ENCODE measurements around the gene DKK3.
"Not testable (repeated sequence)": the region's sequence is repeated elsewhere in the genome, so short reads cannot be mapped to it uniquely, and the experiment has no call there.

Gene DKK3

DNA sequence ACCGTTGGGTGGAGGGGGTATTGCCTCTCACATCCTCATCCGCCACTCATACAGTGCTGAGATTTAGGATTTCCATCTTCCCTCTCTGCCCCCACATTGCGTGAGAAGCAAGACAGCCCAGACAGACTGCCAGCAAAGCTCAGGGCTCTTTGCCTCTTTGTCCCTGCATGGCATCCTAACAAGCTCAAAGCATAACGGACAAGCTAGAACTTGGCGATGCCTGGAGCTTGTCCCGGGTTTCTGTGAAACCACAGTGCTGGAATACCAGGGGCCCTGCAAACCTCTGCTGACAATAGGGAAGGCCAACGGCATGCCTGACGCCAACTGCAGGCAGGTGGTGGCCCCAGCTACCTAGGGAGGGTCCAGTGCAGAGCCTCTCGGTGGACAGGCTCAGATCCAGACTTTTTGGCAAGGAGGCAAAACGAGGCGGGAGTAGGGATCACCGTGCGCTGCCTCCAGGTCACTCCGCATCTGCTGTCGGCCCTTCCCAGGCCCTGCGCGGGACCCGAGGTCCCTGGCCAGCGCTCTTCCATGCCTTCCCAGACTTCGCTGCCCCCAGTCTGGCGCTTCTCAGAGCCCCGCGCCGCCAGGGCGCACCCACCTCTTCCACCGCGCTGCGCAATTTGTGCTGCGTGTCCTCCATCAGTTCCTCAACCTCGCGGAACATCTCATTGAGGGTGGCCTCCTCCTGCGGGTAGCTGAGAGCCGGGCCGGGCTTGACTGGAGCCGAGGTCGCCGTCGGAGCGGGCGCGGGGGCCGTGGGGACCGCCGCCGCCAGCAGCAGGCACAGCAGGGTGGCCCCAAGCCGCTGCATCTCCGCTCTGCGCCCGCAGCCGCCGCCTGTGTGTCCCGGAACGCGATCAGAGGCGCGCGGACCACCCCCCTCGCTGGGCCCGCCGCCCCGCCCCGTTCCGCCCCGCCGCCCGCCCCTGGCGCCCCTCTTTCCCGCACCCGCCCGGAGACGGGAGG is at the start of gene DKK3:
Gene DKK3 (minus strand): TSS at position 858 of the 969 bp plus-strand sequence. CDS start 44 bp downstream, at position 814.
- no peak for DNase-seq

DNA sequence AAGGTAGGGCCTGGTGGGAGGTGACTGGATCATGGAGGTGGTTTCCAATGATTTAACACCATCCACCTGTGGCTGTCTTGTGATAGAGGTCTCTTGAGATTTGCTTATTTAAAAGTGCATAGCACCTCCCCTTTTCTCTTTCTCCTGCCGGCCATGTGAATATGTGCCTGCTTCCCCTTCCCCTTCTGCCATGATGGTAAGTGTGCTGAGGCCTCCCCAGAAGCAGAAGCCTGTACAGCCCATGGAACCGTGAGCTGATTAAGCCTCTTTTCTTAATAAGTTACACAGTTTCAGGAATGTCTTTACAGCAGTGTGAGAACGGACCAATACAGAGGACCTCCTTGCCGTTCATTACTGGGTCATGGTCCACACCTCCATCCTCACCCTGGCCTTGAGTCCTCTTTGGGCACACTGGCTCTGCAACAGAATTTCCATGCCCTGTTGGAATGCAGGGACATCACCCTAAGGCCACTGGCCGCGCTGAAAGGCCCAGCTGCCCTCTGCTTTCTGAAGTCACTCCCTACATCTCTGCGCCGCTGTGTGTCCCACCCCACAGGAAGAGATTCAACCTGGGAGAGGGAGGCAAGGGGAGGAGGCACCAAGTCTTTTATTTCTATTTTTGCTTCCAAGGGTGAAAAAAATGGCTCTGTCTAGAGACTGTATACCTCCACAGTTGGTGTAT is 49.0 kb upstream of the DKK3 start:
- DNase-seq, result no peak

DNA sequence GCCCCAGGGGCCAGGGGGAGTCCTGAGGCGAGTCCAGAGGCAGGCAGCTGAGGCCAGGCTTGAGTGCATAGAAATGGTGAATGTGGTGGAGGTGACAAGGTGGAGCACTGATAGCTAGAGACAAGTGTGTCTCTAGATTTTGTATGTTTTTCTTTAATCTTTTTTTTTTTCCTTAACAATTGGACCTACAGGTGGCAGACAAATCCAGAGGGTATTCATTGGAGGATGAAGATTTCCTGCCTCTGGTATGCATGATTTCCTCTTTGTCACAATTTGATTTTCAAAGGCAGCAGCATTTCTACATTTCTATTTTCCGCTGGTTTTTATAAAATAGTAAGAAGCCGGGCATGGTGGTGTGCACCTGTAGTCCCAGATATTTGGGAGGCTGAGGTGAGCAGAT is 47.7 kb upstream of the DKK3 start:
- DNase-seq, result no peak

DNA sequence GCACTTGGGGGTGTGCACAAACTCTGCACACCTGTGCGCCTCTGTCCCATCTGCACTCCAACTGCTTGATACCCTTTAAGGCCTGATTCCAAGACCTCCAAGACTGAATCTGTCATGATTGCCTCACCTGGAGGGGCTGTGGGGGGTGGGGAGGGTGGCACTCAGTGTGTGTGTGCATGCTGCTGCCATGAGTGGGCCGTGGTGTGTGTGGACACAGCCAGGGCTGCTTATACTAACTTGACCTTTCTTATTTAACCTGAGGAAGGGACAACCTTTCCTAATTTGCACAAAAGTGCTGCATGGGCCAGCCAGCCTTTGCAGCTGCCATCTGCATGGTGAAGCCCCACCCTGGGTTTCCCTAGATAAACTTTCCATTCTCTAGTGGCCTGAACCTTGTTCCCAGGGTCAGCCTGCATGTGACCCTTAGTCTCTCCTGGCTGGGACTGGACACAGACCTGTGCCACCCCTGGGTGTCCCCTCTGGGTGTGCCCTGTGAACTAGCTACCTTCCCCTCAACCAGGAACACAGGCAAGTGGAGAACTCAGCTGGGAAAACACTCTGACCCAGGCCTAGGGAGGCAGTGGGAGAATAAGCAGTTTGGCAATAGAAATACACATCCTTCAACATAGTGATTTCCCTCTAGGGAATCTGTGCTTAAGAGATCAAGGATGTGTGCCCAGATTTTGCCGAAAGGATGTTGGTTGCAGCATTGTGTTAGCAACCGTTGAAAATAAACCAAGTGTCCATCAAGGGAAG is 45.4 kb upstream of the DKK3 start:
- DNase-seq, result no peak

DNA sequence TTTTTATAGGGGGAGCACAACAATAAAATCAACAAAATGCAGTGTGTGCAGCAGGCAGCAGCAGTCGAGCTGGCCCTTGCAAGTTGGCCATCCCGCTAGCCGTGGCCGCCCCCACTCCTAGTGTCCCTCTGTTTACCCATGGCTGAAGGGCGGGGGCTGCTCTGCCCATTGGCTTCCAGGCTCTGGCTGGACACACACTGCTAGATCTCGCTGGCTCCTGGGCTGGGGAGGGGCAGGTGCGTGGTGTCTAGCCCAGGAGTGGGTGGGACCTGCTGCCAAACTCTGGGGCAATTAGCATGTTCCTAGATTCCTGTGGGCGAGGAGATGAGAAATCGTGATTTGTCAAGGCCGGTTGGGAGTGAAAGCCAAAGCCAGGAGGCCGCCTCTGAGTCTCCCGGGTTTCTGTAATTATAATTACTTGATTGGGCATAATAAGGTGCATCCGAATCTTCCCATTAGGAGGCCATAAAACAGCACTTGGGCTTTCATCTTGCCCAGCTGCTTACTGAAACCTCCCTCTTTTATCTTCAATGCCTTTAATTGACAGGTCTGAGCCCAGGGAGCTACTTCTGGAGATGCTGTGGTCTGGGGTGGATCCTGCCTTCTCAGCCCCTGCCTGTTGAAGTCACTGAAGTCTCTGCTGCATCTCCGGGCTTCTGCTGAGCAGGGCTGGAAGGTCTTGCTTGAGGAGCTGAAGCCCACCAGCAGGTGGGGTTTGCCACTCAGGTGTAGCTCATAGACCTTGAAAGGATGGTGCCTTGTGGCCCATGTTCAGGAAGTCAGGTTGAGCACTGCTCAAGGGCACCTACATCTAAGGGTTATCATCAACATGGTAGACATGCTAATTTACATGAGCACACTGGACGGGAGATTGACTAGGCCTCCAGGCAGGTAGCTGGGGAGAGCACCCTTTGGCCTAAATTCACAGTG is 44.5 kb upstream of the DKK3 start:
- no peak for DNase-seq

DNA sequence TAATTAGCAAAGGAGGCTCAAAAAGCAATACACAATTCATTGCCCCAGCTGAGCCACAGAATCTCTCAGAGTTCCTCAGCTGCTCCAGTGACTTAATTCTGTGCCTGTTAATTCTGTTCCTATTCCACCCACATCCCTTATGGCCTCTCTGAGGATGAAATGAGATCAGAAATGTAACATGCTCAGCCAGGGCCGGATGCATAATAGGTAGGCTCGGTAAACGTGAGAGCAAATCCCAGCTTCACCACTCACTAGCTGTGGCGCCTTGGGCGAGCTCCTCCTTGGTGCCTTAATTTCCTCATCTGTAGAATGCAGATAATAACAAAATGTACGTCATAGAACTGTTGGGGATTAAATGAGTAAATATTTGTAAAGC is 42.8 kb upstream of the DKK3 start:
- no peak for DNase-seq

DNA sequence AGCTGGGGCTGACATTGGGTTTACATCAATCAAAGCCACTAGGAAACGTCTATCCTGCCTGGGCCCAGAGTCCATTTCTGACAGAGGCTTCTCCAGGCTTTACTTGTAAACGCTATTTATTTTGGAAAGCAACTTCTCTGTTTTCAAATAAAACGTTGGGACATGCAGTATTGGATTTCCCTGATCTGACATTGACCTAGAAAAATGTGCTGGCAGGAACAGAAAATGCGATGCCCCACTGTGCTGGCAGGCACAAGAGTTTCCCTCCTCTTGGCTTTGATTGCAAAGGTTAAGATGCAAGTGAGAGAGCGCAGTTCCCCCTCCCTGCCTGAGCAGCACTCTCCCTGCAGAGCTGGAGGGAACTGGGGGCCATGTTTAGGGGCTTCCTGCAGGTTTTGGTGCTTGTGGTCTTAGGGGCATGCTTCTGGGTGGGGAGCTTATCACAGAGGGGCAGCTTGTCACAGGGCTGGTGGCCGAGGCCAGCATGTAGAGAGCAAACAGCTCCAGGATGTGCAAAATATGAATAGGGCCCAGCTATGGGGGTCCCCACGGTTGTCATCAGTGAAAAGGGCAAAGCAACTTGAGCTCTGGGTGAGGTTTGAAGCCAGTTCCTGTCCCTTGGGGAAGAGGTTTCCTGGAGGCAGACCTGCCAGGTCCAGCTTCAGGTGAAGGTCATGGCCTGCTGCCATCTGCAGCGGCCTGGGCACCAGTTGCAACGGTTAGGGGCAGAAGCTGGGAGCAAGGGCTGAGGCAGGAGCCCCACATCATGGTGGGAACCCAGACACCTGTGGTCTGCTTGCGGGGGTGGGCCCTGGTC is 42.3 kb upstream of the DKK3 start:
- DNase-seq, result no peak

DNA sequence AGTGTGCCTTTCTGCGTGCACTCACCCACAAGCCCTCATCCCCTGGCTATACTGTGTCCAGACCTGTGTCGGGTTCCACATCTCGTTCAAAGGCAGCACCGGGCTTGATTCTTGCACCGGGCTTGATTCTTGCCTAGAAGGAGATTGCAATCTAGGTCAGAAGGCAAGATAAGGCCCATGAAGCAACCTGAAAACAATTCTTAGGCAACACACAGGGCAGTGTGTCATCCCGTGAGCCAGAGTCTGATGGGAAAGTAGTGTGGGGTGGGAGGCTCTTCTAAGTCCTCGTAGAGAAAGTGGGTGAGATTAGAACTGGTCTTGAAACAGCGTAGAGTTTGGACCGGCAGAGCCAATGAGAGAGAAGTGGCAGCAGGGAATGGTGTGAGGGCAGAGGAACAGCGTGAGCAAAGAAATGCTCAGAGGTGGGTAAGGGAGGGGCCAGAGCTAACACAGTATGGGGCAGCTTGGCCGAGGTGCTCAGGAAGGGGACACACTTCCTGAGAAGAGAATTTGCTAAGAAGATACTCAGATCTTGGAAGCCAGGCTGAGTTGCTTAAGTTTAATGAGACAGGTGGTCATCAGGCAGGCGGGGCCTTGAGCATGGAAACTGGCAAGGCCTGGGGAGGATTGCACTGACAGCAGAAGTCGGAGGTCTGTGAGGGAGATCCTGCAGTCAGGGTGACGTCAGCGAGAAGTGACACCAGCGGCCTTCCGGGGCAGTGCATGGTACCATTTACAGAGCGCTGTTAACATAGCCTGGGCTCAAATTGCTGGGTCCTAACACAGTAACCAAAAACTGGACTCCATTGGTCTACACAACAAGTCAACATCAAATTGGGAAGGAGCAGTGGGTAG is 40.7 kb upstream of the DKK3 start:
- no peak for DNase-seq

DNA sequence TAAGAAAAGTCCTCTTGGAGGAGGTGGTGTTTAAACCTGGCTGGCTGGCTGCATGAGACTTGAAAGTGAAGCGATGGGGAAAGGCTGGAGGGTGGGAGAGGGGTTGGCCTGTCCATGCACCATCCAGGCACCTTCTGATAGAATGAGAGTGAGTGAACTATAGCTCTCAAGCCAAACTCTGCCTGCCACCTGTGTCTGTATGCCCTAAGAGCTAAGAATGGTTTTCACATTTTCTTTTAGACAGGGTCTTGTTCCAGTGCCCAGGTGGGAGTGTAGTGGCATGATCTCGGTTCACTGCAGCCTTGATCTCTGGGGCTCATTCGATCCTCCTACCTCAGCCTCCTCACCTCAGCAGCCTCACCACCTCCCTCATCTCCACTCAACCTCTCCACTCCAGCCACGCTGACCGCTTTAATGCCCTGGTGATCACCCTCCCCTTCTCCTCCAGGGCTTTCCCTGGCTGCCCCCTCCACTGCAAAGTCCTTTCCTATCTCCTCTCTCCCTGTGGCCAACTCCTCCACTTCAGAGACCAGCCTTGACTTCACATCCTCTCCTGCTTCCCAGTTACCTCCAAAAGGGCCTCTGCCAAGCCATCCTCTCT is 38.3 kb upstream of the DKK3 start:
- DNase-seq, result no peak

DNA sequence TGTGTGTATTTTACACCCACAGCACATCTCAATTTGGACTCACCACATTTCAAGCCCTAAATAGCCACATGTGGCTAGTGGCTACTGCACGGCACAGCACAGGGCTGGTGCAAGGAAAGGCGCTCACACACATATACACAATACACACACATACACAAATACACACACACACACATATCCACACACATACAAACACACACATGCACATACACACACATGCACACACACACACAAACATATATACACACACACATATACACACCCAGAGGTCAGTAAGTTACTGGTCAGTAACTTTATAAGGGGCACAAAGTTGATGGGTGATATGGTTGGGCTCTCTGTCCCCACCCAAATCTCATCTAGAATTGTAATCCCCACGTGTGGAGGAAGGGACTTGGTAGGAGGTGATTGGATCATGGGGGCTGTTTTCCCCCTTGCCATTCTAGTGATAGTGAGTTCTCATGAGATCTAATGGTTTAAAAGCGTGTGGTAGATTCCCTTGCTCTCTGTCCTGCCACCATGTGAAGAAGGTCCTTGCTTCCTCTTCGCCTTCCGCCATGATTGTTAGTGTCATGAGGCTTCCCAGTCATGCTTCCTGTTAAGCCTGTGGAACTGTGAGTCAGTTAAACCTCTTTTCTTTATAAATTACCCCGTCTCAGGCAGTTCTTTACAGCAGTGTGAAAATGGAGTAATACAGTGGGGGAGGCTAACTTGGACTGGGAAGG is 37.6 kb upstream of the DKK3 start:
- no peak for DNase-seq

DNA sequence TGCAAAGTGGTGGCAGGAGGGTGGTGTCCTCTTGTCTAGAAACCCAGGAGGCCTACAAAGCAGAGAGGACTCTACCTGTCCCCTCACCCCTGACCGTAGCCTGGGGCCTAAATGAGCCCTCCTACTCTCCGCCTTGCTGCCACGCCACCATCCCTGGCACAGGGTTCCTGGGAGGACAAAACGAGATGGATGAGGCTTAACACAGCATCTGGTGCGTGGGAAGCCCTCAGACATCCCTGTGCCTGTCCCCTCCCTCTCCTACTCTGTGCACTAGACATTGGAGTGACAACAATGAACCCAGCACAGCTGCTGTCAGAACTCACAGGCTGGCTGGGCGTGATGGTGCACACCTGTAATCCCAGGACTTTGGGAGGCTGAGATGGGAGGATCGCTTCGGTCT is 36.4 kb upstream of the DKK3 start:
- no peak for DNase-seq

DNA sequence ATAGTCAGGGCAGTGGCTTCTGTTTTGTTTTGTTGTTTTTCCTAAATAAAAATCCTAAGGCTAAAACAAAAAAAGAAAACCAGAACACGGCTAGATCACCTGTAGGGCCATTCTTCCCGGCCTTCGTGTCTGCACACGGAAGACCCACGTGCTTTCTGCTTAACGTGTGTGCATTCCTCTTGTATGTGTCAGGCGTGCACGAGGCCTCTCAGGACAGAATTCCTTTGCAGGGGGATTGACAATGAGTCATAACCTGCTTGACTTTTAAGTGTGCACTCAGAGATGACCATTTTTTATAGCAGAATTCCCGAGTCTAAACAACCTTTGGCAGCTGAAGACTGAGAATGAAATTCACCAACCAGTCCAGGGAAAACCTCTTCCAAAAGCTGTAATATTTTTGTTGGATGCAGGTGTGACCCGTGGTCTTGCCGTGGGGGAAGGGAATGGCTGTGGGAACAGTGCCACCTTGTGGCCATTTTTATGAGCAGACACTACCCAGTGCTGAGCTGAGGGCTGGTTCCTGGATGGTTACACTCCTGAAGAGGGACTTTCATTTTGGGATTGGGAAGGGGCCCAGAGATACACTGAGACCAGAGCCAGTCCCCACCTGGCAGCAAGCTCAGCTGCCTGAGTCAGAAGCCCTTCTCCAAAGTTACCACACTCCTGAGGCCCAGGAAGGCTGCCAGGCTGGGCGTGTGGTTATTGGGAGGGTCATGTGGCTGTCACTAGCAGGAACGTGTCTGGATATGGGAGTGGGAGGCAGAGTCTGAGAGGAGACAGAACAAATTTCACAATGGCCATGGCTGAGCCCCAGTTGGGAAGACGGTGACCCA is 35.7 kb upstream of the DKK3 start:
- DNase-seq, result peak; percentile 33

DNA sequence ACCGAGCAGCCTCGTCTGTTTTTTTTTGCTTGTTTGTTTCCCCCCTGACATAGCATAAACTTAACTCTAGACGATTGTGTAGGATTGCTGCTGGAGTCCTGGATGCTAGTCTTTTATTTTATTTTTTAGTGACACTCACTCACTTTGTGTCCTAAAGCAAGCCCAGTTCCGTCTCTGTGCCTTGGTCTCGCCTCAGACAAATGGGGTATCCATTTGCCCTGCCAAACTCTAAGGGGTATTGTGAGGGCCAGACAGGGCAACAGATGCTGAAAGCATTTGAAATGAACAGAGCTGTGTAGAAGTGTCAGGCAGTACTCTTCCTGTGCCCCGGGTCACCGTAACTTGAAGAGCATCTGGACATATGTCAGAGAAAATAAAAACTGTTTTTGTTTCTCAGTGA is 34.8 kb upstream of the DKK3 start:
- DNase-seq, result no peak

DNA sequence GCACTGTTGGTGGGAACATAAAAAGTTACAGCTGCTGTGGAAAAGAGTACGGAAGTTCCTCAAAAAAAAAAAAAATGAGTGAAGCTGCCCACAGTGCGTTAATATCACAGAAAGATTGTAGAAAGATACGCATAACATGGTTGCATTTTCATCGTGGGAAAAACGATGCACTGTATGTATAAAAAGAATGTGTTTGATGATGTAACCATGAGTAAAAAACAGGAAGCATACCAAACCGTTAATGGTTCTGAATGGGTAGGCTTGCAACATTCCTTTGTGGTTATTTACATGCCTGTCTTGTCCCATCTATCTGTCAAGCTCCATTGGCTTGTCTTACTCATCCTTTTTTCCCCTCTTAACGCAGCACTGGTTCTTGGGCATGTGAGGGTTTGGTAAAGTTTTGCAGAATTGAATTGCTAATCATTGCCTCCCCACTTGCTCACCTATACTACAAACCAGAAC is 33.8 kb upstream of the DKK3 start:
- no peak for DNase-seq

DNA sequence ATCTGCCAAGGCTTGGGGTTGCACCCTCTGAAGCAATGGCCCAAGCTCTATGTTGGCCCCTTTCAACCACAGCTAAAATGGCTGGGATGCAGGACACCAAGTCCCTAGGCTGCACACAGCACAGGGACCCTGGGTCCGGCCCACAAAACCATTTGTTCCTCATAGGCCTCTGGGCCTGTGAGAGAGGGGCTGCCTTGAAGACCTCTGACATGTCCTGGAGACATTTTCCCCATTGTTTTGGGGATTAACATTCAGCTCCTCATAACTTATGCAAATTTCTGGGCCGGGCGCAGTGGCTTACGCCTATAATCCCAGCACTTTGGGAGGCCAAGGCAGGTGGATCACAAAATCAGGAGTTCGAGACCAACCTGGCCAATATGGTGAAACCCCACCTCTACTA is 32.3 kb upstream of the DKK3 start:
- DNase-seq, result not testable (repeated sequence)

DNA sequence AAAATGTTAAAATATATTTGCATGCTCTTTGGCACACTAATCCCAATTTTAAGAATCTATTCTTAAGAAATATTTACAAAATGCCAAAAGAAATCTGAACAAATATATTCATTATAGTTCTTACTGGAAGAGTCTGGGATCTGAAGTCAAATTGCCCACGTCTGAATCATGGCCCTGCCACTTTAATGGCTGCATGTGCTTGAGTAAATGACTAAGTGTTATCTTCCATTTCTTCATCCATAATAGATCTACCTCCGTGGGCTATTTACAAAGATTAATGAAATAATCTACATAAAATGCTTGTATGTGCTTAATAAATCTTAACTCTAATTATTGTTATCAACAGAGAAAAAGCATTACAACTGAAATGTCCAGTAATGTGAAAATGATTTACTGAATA is 24.5 kb upstream of the DKK3 start:
- DNase-seq, result no peak

DNA sequence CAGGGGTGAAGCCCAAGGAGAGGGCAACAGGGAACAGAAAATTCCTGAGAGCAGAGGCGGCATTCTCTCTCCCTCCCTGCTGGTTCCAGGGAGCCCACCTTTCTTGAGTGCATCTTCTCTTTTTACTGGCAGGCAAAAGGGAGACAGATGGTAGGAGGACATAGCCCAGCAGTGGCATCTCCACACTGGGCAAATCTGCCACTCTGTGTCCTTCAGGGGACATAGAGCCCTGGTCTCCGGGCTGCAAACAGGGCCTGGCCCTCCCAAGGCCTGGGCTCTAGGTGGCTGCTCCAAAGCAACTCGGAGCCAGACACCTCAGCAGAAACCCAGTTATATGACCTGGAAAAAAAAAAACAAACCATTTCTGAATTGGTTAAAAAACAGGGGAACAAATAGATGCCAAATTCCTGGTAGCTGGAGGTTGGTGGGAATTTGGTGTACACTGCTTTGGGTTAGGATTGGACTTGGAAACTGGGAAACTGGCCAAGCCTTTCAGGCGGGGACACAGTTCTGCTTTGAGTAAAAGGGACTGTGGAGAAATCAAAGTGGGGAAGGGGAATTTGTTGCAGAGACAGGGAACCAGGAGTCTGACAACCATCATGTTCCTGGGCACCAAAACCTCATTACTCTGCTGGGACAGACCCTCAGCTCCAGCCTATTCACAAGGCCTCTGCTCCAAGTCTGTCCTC is 23.6 kb upstream of the DKK3 start:
- no peak for DNase-seq

Measured in activated effector memory CD4-positive, alpha-beta T cell treated with Interleukin-2 at 50 U/mL for 16 hours (primary cell).